ENCODE results near the gene NECAP2. TPM values are rescaled to one million over a fixed set of nuclear protein-coding genes. Genes with fewer than 3 reads are reported as not detected.

The NECAP2 gene
- total and polyA plus RNA-seq, 10 of the 15 experiments (the other 5 are each of a cell fraction or from before 2014, with no cell fraction given), result 16.3 to 98.0 (median 57.4) TPM

- Histone ChIP-seq H3K4me1 (ENCODE audit: control insufficient read depth, insufficient read depth, low read length) (no peaks in the 10 kb centered on the region), H2AFZ (ENCODE audit: control insufficient read depth, low read depth, low read length) (no peak overlapping the region), H3K36me3 (ENCODE audit: control insufficient read depth in 2 of 2, insufficient read depth in 2 of 2, low read length in 1 of 2) (peaks cover 11 to 49% of the 10 kb centered on the region in 2 experiments), H3K27me3 (replicated peaks in 1 of 2; ENCODE audit: control insufficient read depth in 2 of 2, insufficient read depth in 2 of 2, low read length in 1 of 2) (no peaks in the 10 kb centered on the region), H3K27ac (ENCODE audit: control insufficient read depth, insufficient read depth) (no peak overlapping the region), H3K9me3 (replicated peaks; ENCODE audit: control insufficient read depth, insufficient read depth, low read length) (no peaks in the 10 kb centered on the region), H3K9ac (ENCODE audit: control insufficient read depth, insufficient read depth, low read length) (no peak overlapping the region), H3K4me2 (ENCODE audit: control insufficient read depth, insufficient read depth) (no peak overlapping the region), H4K20me1 (ENCODE audit: control insufficient read depth, insufficient read depth) (no peaks in the 10 kb centered on the region), H3K79me2 (ENCODE audit: control insufficient read depth, insufficient read depth, low read length) (no peaks in the 10 kb centered on the region), H3K4me3 (no peak overlapping the region)
- POLR2A ChIA-PET, result no interaction called here
- WGBS (ENCODE audit: insufficient coverage, insufficient replicate concordance, low lambda C conversion rate, missing lambda C conversion rate), result 100% methylated on average over 6 of the region's 6 CpGs
- in situ Hi-C loops (cut with MboI) (no loop called here), intact Hi-C loops (cut with micrococcal nuclease; ENCODE audit: unreplicated experiment) (no loop called here)
- RAD21 ChIA-PET (ENCODE audit: unreplicated experiment), result no interaction called here
- ATAC-seq, result no peak
- SMC1A ChIA-PET (ENCODE audit: uncharacterized antibody, unreplicated experiment), result interaction anchor here (0.7 kb wide), 1 partner anchor 89 kb away, joined by 3 read pairs; no protein-coding TSS in a partner anchor
- FAIRE-seq, result no peak
- no peak for DNase-seq (ENCODE audit: low read depth, low spot score)
- BruUV-seq (replicated peaks), result TSS peak; percentile 46
- peak; percentile 35; the same call in 1 of the 2 replicates for TF ChIP-seq POLR2A (IDR thresholded peaks at IDR 0.05; ENCODE audit: low read depth, low read length)
- TF ChIP-seq WRNIP1 (IDR thresholded peaks at IDR 0.05; ENCODE audit: borderline replicate concordance, low read depth, low read length), result no peak
- CTCF ChIA-PET, result interaction anchor here (1.1 to 1.2 kb wide), 2 partner anchors 60 to 162 kb away, joined by 3 read pairs; no protein-coding TSS in a partner anchor
Observed at GRCh38 chr1:16459352-16459925, 18.9 kb downstream of the NECAP2 start.

- no peak overlapping the region for H3K9ac ChIP-seq (ENCODE audit: control insufficient read depth, insufficient read depth, low read length)
- DNase-seq (ENCODE audit: low read depth, low spot score), result no peak
- no peaks in the 10 kb centered on the region for H4K20me1 ChIP-seq (ENCODE audit: control insufficient read depth, insufficient read depth)
- no peaks in the 10 kb centered on the region for H3K9me3 ChIP-seq (replicated peaks; ENCODE audit: control insufficient read depth, insufficient read depth, low read length)
- intact Hi-C loops (cut with micrococcal nuclease; ENCODE audit: unreplicated experiment), result no loop called here
- no peak overlapping the region for H3K4me3 ChIP-seq
- WGBS (ENCODE audit: insufficient coverage, insufficient replicate concordance, low lambda C conversion rate, missing lambda C conversion rate), result 96% methylated on average over 3 of the region's 3 CpGs
- no peaks in the 10 kb centered on the region for H3K4me1 ChIP-seq (ENCODE audit: control insufficient read depth, insufficient read depth, low read length)
- H3K4me2 ChIP-seq (ENCODE audit: control insufficient read depth, insufficient read depth), result no peak overlapping the region
- CTCF ChIA-PET, result no interaction called here
- H3K27me3 ChIP-seq (replicated peaks in 1 of 2; ENCODE audit: control insufficient read depth in 2 of 2, insufficient read depth in 2 of 2, low read length in 1 of 2), result no peaks in the 10 kb centered on the region
- in situ Hi-C loops (cut with MboI), result no loop called here
- H3K36me3 ChIP-seq (ENCODE audit: control insufficient read depth in 2 of 2, insufficient read depth in 2 of 2, low read length in 1 of 2), result peaks cover 8 to 38% of the 10 kb centered on the region in 2 experiments; a peak in 3 of 4 replicates
- POLR2A ChIA-PET, result interaction anchor here (1.5 kb wide), 1 partner anchor 12 kb away, joined by 5 read pairs; no protein-coding TSS in a partner anchor
- no TSS peak for BruUV-seq (replicated peaks)
- TF ChIP-seq NR2F1 (conservative IDR thresholded peaks at IDR 0.05), result 0 out of 2 replicates have a peak, but pooled peaks have one; percentile 17
- TF ChIP-seq TCF12 (IDR thresholded peaks at IDR 0.05; ENCODE audit: low read depth, low read length), result no peak
- no peak for ATAC-seq
- no peak overlapping the region for H2AFZ ChIP-seq (ENCODE audit: control insufficient read depth, low read depth, low read length)
- RAD21 ChIA-PET (ENCODE audit: unreplicated experiment), result no interaction called here
- SMC1A ChIA-PET (ENCODE audit: uncharacterized antibody, unreplicated experiment), result no interaction called here
- no peaks in the 10 kb centered on the region for H3K79me2 ChIP-seq (ENCODE audit: control insufficient read depth, insufficient read depth, low read length)
- H3K27ac ChIP-seq (ENCODE audit: control insufficient read depth, insufficient read depth), result no peak overlapping the region
- no peak for FAIRE-seq
Observed at GRCh38 chr1:16461681-16462080, 21.2 kb downstream of the NECAP2 start.

All from GM12878 (cell line).